Lower lobe of right lung (tissue), 2 donors: ENCODE results near the gene RHOT2. TPM values are rescaled to one million over a fixed set of nuclear protein-coding genes. Genes with fewer than 3 reads are reported as not detected.

ENCODE experiments used
- ATAC-seq, 2 donors: fragments of 200-7000 bp; cut with Tn5 transposase; one replicate each; pipeline ENCODE4 v1.9.1; 2020 to 2022; ENCODE audit warnings: mild to moderate bottlenecking in 2 of 2, moderate library complexity in 2 of 2
- DNase-seq: peaks from one replicate; pipeline ENCODE4 v3.0.0-alpha.2; 2020
- H3K27ac ChIP-seq: fragments of 200-600 bp; one replicate; pipeline ENCODE4 v1.8.0; 2022
- H3K27me3 ChIP-seq: fragments of 200-600 bp; one replicate; pipeline ENCODE4 v1.8.0; 2022; ENCODE audit warnings: low read depth
- H3K36me3 ChIP-seq: fragments of 200-600 bp; one replicate; pipeline ENCODE4 v1.8.0; 2022; ENCODE audit warnings: mild to moderate bottlenecking
- H3K4me1 ChIP-seq: fragments of 200-600 bp; one replicate; pipeline ENCODE4 v1.8.0; 2022
- H3K4me3 ChIP-seq: fragments of 200-600 bp; one replicate; pipeline ENCODE4 v1.8.0; 2022; ENCODE audit warnings: mild to moderate bottlenecking
- H3K9me3 ChIP-seq: fragments of 200-600 bp; one replicate; pipeline ENCODE4 v1.8.0; 2022
- CTCF ChIP-seq: fragments of 200-600 bp; IDR thresholded peaks from one replicate; pipeline ENCODE4 v1.8.0; 2022; ENCODE audit warnings: antibody characterized with exemption, mild to moderate bottlenecking
- intact Hi-C: fragments of 100-400 bp; cut with DNase I; formaldehyde crosslinking; loops from one replicate; pipeline ENCODE4 v1.11.0; 2022
- total RNA-seq: library from RNA; stranded (reverse); fragmentation: NEBNext Ultra II Directional; extraction: Animal tissue kit (Norgen Biotek cat#: 25700); gene quantifications from one replicate; pipeline ENCODE4 v1.2.1, GENCODE V29; 2021
- donor health status: DM: no; HTN: yes; CAD: no; lungs with severe emphysema.

The RHOT2 gene
- total RNA-seq, 1 donor from 2014 or later = 81.6 TPM

GRCh38 chr16:672851-673250 is 4.9 kb downstream of the RHOT2 start:
- ATAC-seq (no peak), DNase-seq (no peak)
- Histone ChIP-seq H3K27me3 (peaks cover 11% of the 10 kb centered on the region), H3K36me3 (peaks cover 49% of the 10 kb centered on the region), H3K27ac (no peak overlapping the region), H3K4me1 (peaks cover 22% of the 10 kb centered on the region), H3K9me3 (no peaks in the 10 kb centered on the region), H3K4me3 (no peak overlapping the region)
- intact Hi-C loops = no loop called here
- TF ChIP-seq CTCF = no peak

GRCh38 chr16:673399-673991 is 5.6 kb downstream of the RHOT2 start:
- H3K36me3 ChIP-seq = peaks cover 49% of the 10 kb centered on the region

GRCh38 chr16:674214-674881 is 6.4 kb downstream of the RHOT2 start:
- DNase-seq (no peak), ATAC-seq (no peak)
- Histone ChIP-seq H3K4me1 (peaks cover 20% of the 10 kb centered on the region), H3K27me3 (peaks cover 11% of the 10 kb centered on the region), H3K36me3 (peaks cover 47% of the 10 kb centered on the region), H3K9me3 (no peaks in the 10 kb centered on the region), H3K4me3 (no peak overlapping the region), H3K27ac (no peak overlapping the region)
- TF ChIP-seq CTCF = no peak
- intact Hi-C loops = no loop called here

More at GRCh38 chr16:673399-673991, 5.6 kb downstream of the RHOT2 start:
- no peak for TF ChIP-seq CTCF
- ATAC-seq (no peak), DNase-seq (no peak)
- Histone ChIP-seq H3K9me3 (no peaks in the 10 kb centered on the region), H3K4me3 (no peak overlapping the region), H3K4me1 (peaks cover 21% of the 10 kb centered on the region), H3K27me3 (peaks cover 11% of the 10 kb centered on the region), H3K27ac (no peak overlapping the region)
- intact Hi-C loops = no loop called here

- ATAC-seq = no peak
- H3K27ac ChIP-seq = no peak within 1 kb of the TSS
- H3K4me3 ChIP-seq = peak within 1 kb of the TSS; percentile 41
These were observed 7.3 kb downstream of the RHOT2 start, which contains the start of gene RHBDL1 for GRCh38 chr16:674968-675883. TSS of gene RHBDL1 (plus strand) at chr16:675671. CDS start at chr16:675791, 120 bp downstream.

More at GRCh38 chr16:674968-675883, 7.3 kb downstream of the RHOT2 start, which contains the start of gene RHBDL1:
- Histone ChIP-seq H3K27me3 (peaks cover 11% of the 10 kb centered on the region), H3K9me3 (no peaks in the 10 kb centered on the region), H3K4me1 (peaks cover 19% of the 10 kb centered on the region), H3K36me3 (peaks cover 39% of the 10 kb centered on the region)
- TF ChIP-seq CTCF = no peak
- intact Hi-C loops = no loop called here
- peak; percentile 68 for DNase-seq
